HepG2 (cell line): ENCODE measurements around the gene REPS2. TPM values are rescaled to one million over a fixed set of nuclear protein-coding genes. Genes with fewer than 3 reads are reported as not detected.

Experiments used
- ATAC-seq: fragments of 200-7000 bp; cut with Tn5 transposase; 3 replicates; pipeline ENCODE4 v1.9.1; 2020; ENCODE audit warnings: mild to moderate bottlenecking, moderate library complexity
- Bru-seq: library from RNA; stranded (reverse); fragments of 400-500 nt; gene quantifications from one replicate; lab custom pipeline; 2021; lab: Mats Ljungman, UMichigan
- BruChase-seq, 2 experiments: library from RNA; stranded (reverse); fragments of 400-500 nt; gene quantifications; one replicate each; lab custom pipeline; 2021; lab: Mats Ljungman, UMichigan
- BruUV-seq: library from RNA; stranded (reverse); fragments of 400-500 nt; replicated peaks from 2 replicates; lab custom pipeline; 2021; lab: Mats Ljungman, UMichigan
- CTCF ChIA-PET: fragments of 300-600 bp; formaldehyde crosslinking; extraction: SDS; loops from one replicate; lab custom pipeline; 2021; ENCODE audit warnings: low total read pairs, inconsistent platforms, low intra/inter-chr PET ratio; lab: Yijun Ruan, JAX
- POLR2A ChIA-PET: fragments of 350-600 bp; sonication (Branson Sonifier 250); formaldehyde crosslinking; loops from one replicate; lab custom pipeline; 2020; ENCODE audit warnings: antibody characterized with exemption, inconsistent platforms; lab: Yijun Ruan, JAX
- DNase-seq: peaks from one replicate; pipeline ENCODE4 v3.0.0-alpha.2; 2015; ENCODE audit warnings: low spot score
- FAIRE-seq: peaks from 3 replicates; lab custom pipeline; 2011; peaks lifted over from hg19 to GRCh38; lab: Jason Lieb, UNC
- H2AFZ ChIP-seq: one replicate; pipeline ENCODE4 v1.6.1; 2011; ENCODE audit warnings: low read length, inconsistent platforms
- H3K27ac ChIP-seq: fragments of 300-600 bp; 3 replicates; pipeline ENCODE4 v1.8.0; 2011; ENCODE audit warnings: mixed run types, mild to moderate bottlenecking, mixed read lengths, low read length, inconsistent platforms; ENCODE audit not compliant: insufficient read depth; ENCODE audit errors: extremely low read length
- H3K27me3 ChIP-seq, 2 experiments: fragments of 200-600 bp in 1 of 2; 2 replicates in 1 of 2; 3 replicates in 1 of 2; pipeline versions ENCODE4 v1.6.0 to v1.8.0; 2011; ENCODE audit warnings: low read length in 2 of 2, mild to moderate bottlenecking in 2 of 2, moderate library complexity in 2 of 2, inconsistent platforms in 1 of 2; ENCODE audit not compliant: insufficient read depth in 2 of 2, control insufficient read depth in 1 of 2
- H3K36me3 ChIP-seq, 2 experiments: fragments of 200-600 bp in 1 of 2; replicated peaks in 1 of 2; 2 replicates in 1 of 2; 3 replicates in 1 of 2; pipeline versions ENCODE4 v1.5.1 to v1.8.0; 2011; ENCODE audit warnings: low read length in 2 of 2, inconsistent platforms in 1 of 2; ENCODE audit not compliant: insufficient read depth in 2 of 2, control insufficient read depth in 1 of 2
- H3K4me1 ChIP-seq: 2 replicates; pipeline ENCODE4 v1.5.1; 2012; ENCODE audit warnings: low read length, inconsistent platforms; ENCODE audit not compliant: insufficient read depth
- H3K4me2 ChIP-seq: 2 replicates; pipeline ENCODE4 v1.6.0; 2011; ENCODE audit warnings: low read depth, low read length, inconsistent platforms
- H3K4me3 ChIP-seq, 3 experiments: fragments of 200-600 bp in 1 of 3; sonication (generic), shearing (Covaris generic) in 1 of 3; replicated peaks in 1 of 3; 2 replicates each; pipeline ENCODE4 v1.5.1; 2011 to 2016; ENCODE audit warnings: low read length in 3 of 3, inconsistent platforms in 2 of 3, low read depth in 2 of 3, mild to moderate bottlenecking in 2 of 3, control low read depth in 1 of 3, mixed read lengths in 1 of 3; ENCODE audit not compliant: insufficient read depth in 1 of 3
- H3K79me2 ChIP-seq: one replicate; pipeline ENCODE4 v1.6.1; 2011; ENCODE audit warnings: low read length, inconsistent platforms; ENCODE audit not compliant: insufficient read depth
- H3K9ac ChIP-seq: 2 replicates; pipeline ENCODE4 v1.6.0; 2011; ENCODE audit warnings: mild to moderate bottlenecking, low read depth, low read length, inconsistent platforms; ENCODE audit not compliant: insufficient read depth
- H3K9me3 ChIP-seq: 2 replicates; pipeline ENCODE4 v1.5.1; 2012; ENCODE audit warnings: mild to moderate bottlenecking, low read length
- H4K20me1 ChIP-seq: 2 replicates; pipeline ENCODE4 v1.6.0; 2011; ENCODE audit warnings: inconsistent platforms, mild to moderate bottlenecking, low read length, moderate library complexity; ENCODE audit not compliant: insufficient read depth
- ATAD3A ChIP-seq: sonication (generic); formaldehyde crosslinking; IDR thresholded peaks from 2 replicates; pipeline ENCODE4 v1.4.0; 2020; ENCODE audit warnings: missing genetic modification reagents
- HDAC1 ChIP-seq: sonication (generic); formaldehyde crosslinking; IDR thresholded peaks from 2 replicates; pipeline ENCODE4 v1.5.1; 2020; ENCODE audit warnings: mild to moderate bottlenecking, missing genetic modification reagents
- JDP2 ChIP-seq: sonication (generic); formaldehyde crosslinking; IDR thresholded peaks from 2 replicates; pipeline ENCODE4 v1.8.1; 2022; ENCODE audit warnings: missing genetic modification reagents, borderline replicate concordance
- MXI1 ChIP-seq: IDR thresholded peaks from 3 replicates; pipeline ENCODE4 v1.6.1; 2012; ENCODE audit warnings: low read depth, low read length, inconsistent platforms, borderline replicate concordance
- RARG ChIP-seq: sonication (generic); formaldehyde crosslinking; IDR thresholded peaks from 2 replicates; pipeline ENCODE4 v1.4.0; 2020; ENCODE audit warnings: low read depth, mild to moderate bottlenecking, missing genetic modification reagents
- REPIN1 ChIP-seq: sonication (generic); formaldehyde crosslinking; IDR thresholded peaks from 2 replicates; pipeline ENCODE4 v1.8.0; 2022; ENCODE audit warnings: missing genetic modification reagents, low read depth, mild to moderate bottlenecking, borderline replicate concordance
- RFXANK ChIP-seq: IDR thresholded peaks from 2 replicates; pipeline ENCODE4 v1.6.1; 2016
- SAP130 ChIP-seq: IDR thresholded peaks from 2 replicates; pipeline ENCODE4 v1.6.1; 2016; ENCODE audit warnings: low read depth
- SMAD3 ChIP-seq: sonication (generic); formaldehyde crosslinking; IDR thresholded peaks from 2 replicates; pipeline ENCODE4 v1.4.0; 2020; ENCODE audit warnings: missing genetic modification reagents
- SP1 ChIP-seq, 2 experiments: fragments of 450-650 bp in 1 of 2; sonication (generic) in 1 of 2; formaldehyde crosslinking in 1 of 2; IDR thresholded peaks; 2 replicates each; pipeline versions ENCODE4 v1.4.0 to v1.6.1; 2016 to 2020; ENCODE audit warnings: missing genetic modification reagents in 1 of 2
- SP2 ChIP-seq: sonication (generic); formaldehyde crosslinking; IDR thresholded peaks from 2 replicates; pipeline ENCODE4 v1.5.1; 2020; ENCODE audit warnings: mild to moderate bottlenecking, missing genetic modification reagents
- SP4 ChIP-seq: sonication (generic); formaldehyde crosslinking; IDR thresholded peaks from 2 replicates; pipeline ENCODE4 v1.8.1; 2023; ENCODE audit warnings: mild to moderate bottlenecking, missing genetic modification reagents
- ZNF180 ChIP-seq: sonication (generic); formaldehyde crosslinking; IDR thresholded peaks from 2 replicates; pipeline ENCODE4 v1.4.0; 2020; ENCODE audit warnings: low read depth, missing genetic modification reagents, borderline replicate concordance
- ZNF253 ChIP-seq: sonication (generic); formaldehyde crosslinking; IDR thresholded peaks from 2 replicates; pipeline ENCODE4 v1.8.0; 2022; ENCODE audit warnings: mild to moderate bottlenecking, missing genetic modification reagents, borderline replicate concordance
- ZNF430 ChIP-seq: sonication (generic); formaldehyde crosslinking; IDR thresholded peaks from 2 replicates; pipeline ENCODE4 v1.9.0; 2021; ENCODE audit warnings: mild to moderate bottlenecking, missing genetic modification reagents
- ZNF75D ChIP-seq: sonication (generic); formaldehyde crosslinking; IDR thresholded peaks from 2 replicates; pipeline ENCODE4 v1.8.1; 2023; ENCODE audit warnings: missing genetic modification reagents, mild to moderate bottlenecking, borderline replicate concordance
- ZNF777 ChIP-seq: sonication (generic); formaldehyde crosslinking; IDR thresholded peaks from 2 replicates; pipeline ENCODE4 v1.4.0; 2020; ENCODE audit warnings: missing genetic modification reagents
- ZNF841 ChIP-seq: sonication (generic); formaldehyde crosslinking; IDR thresholded peaks from 2 replicates; pipeline ENCODE4 v1.8.1; 2023; ENCODE audit warnings: missing genetic modification reagents, borderline replicate concordance
- WGBS: methylation state at CpG from one replicate; pipeline ENCODE4 v1.1.6; 2017; ENCODE audit warnings: low lambda C conversion rate; 5-methylcytosine and 5-hydroxymethylcytosine counted together
- in situ Hi-C: cut with HindIII; loops from 2 replicates; pipeline ENCODE4 v1.10.0; 2017; ENCODE audit warnings: low pct_unique_long_range_greater_than_20kb; ENCODE audit not compliant: extremely low pct_ligation_motif_present
- intact Hi-C: fragments of 100-400 bp; cut with micrococcal nuclease; formaldehyde crosslinking; loops from one replicate; pipeline ENCODE4 v1.10.0; 2022; ENCODE audit not compliant: unreplicated experiment
- long read RNA-seq, 2 experiments: library from RNA in 1 of 2; library from polyadenylated mRNA in 1 of 2; stranded (forward) in 1 of 2; unstranded in 1 of 2; transcript quantifications; one replicate each; pipeline ENCODE4 v2.0.0, GENCODE V29; 2019 to 2022
- polyA minus RNA-seq, 3 experiments: library from RNA; depleted of rRNA, polyadenylated mRNA; stranded (reverse); fragments of >200 nt; gene quantifications; 2 replicates each; pipeline ENCODE4 v1.2.3, GENCODE V29; 2011; ENCODE audit warnings: low replicate concordance in 1 of 3
- polyA plus RNA-seq, 8 experiments: library from polyadenylated mRNA; depleted of rRNA in 3 of 8; stranded (reverse) in 7 of 8; unstranded in 1 of 8; fragments of >200 nt; fragmentation: Illumina TruSeq in 4 of 8; extraction: Trizol in 4 of 8; gene quantifications; 2 replicates each; pipeline versions ENCODE4 v1.2.1 to v1.2.3, GENCODE V29; 2011 to 2016; ENCODE audit warnings: low read depth in 4 of 8, missing spikeins in 1 of 8, mixed read lengths in 1 of 8; ENCODE audit not compliant: insufficient read depth in 1 of 8
- total RNA-seq, 5 experiments: library from RNA; depleted of rRNA; stranded (reverse); fragments of >200 nt; fragmentation: Illumina TruSeq; extraction: Trizol; gene quantifications; 2 replicates each; pipeline ENCODE4 v1.2.3, GENCODE V29; 2016; ENCODE audit warnings: low read depth in 1 of 5
- TF ChIP-seq, protein P1 (sequence below): IDR thresholded peaks from 2 replicates; pipeline ENCODE4 v1.6.1; 2012; ENCODE audit warnings: inconsistent platforms
- TF ChIP-seq, protein P2 (sequence below): IDR thresholded peaks from 2 replicates; pipeline ENCODE4 v1.6.1; 2016

The REPS2 gene
- total RNA-seq (2016; rRNA removed; fragmentation: Illumina TruSeq; extraction: Trizol) (0.58 and 0.84 TPM in 2 replicates), polyA plus RNA-seq (2011; rRNA removed) (0.05 and 0.09 TPM in 2 replicates), polyA minus RNA-seq (2011; rRNA and poly(A)+ RNA removed; ENCODE audit: low replicate concordance) (0.34 and 6.5 TPM in 2 replicates), Bru-seq, nascent RNA (percentile 25 among the genes with signal in this experiment), BruChase-seq, experiment 1, labeled RNA remaining after a 6-hour chase (percentile 20 among the genes with signal in this experiment), BruChase-seq, experiment 2, labeled RNA remaining after a 2-hour chase (percentile 22 among the genes with signal in this experiment)
- total RNA-seq (2016; cell fraction: cytosol; rRNA removed; fragmentation: Illumina TruSeq; extraction: Trizol; ENCODE audit: low read depth) = 0.79 and 1.2 TPM in 2 replicates
- total RNA-seq (2016; cell fraction: insoluble cytoplasmic fraction; rRNA removed; fragmentation: Illumina TruSeq; extraction: Trizol) = 0.43 and 0.73 TPM in 2 replicates
- total RNA-seq (2016; cell fraction: membrane; rRNA removed; fragmentation: Illumina TruSeq; extraction: Trizol) = 0.34 and 0.41 TPM in 2 replicates
- 0.44 and 0.47 TPM in 2 replicates for total RNA-seq (2016; cell fraction: nucleus; rRNA removed; fragmentation: Illumina TruSeq; extraction: Trizol)
- 0.04 and 0.13 TPM in 2 replicates for polyA plus RNA-seq (2011; cell fraction: cytosol; rRNA removed)
- 0.05 and 0.09 TPM in 2 replicates for polyA plus RNA-seq (2011; cell fraction: nucleus; rRNA removed)
- 0.23 and 1.3 TPM in 2 replicates for polyA plus RNA-seq (2012)
- polyA plus RNA-seq (2016; cell fraction: cytosol; fragmentation: Illumina TruSeq; extraction: Trizol; ENCODE audit: low read depth) = 0.20 and 0.40 TPM in 2 replicates
- 0.49 and 0.75 TPM in 2 replicates for polyA plus RNA-seq (2016; cell fraction: insoluble cytoplasmic fraction; fragmentation: Illumina TruSeq; extraction: Trizol; ENCODE audit: low read depth)
- polyA plus RNA-seq (2016; cell fraction: membrane; fragmentation: Illumina TruSeq; extraction: Trizol; ENCODE audit: low read depth) = 0.49 and 0.51 TPM in 2 replicates
- 0.45 and 0.57 TPM in 2 replicates for polyA plus RNA-seq (2016; cell fraction: nucleus; fragmentation: Illumina TruSeq; extraction: Trizol; ENCODE audit: insufficient read depth, low read depth)
- polyA minus RNA-seq (2011; cell fraction: cytosol; rRNA and poly(A)+ RNA removed) = 0.10 and 0.26 TPM in 2 replicates
- 0.64 and 0.75 TPM in 2 replicates for polyA minus RNA-seq (2011; cell fraction: nucleus; rRNA and poly(A)+ RNA removed)
- long read RNA-seq, experiment 1 = 0 reads
- long read RNA-seq, experiment 2 = 0 reads

DNA sequence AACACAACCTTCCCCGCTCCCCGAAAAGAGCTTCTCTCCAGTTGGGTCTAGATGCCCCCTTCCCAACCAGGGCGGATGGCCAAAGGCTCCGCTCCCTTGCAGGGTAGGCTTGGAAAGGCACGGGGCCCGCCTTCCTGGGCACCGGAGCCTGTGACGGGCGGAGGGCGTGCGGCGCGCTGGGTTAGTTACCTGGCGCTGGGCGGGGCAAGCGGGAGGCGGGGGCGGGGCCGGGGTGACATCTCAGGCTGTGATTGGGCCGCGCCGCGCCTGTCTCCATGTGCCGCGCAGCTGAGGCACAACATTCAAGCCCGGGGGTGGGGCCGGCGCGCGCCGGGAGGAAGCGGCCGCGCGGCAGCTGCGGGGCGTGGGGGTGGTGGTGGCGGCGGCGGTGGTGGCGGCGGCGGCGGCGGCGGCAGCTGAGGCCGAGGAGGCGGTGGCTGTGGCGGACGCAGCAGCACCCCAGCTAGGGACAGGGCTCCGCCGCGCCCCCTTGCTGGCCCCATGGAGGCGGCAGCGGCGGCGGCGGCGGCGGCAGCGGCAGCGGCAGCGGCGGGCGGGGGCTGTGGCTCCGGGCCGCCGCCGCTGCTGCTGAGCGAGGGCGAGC is at the start of gene REPS2:
Gene REPS2, plus strand, starts transcription at position 298 of the 604 bp plus-strand sequence. Its CDS starts 204 bp downstream, at position 502.
- FAIRE-seq (no peak), ATAC-seq (peak; percentile 98), DNase-seq (peak; percentile 41)
- H3K27me3 ChIP-seq = 0 out of 5 replicates have a peak, but pooled peaks cover 0 to 4% of the 10 kb centered on the region in 2 experiments
- H3K79me2 ChIP-seq = no peaks in the 10 kb centered on the region
- peak within 1 kb of the TSS; percentile 73 for H3K4me2 ChIP-seq
- no TSS peak for BruUV-seq
- no peak within 1 kb of the TSS for H2AFZ ChIP-seq
- no CpG with 5 or more reads among the region's 71 CpGs for whole genome bisulfite sequencing
- intact Hi-C loops = loop anchor here (1.0 kb wide), 1 partner anchor 100 kb away; no protein-coding TSS in a partner anchor
- ChIA-PET CTCF (no interaction called here), POLR2A (no interaction called here)
- H3K4me1 ChIP-seq = peaks cover 5% of the 10 kb centered on the region; the same call in 1 of the 2 replicates
- in situ Hi-C loops = no loop called here
- H3K27ac ChIP-seq = no peak within 1 kb of the TSS
- no peaks in the 10 kb centered on the region for H4K20me1 ChIP-seq
- no peaks in the 10 kb centered on the region for H3K9me3 ChIP-seq
- H3K4me3 ChIP-seq = peak within 1 kb of the TSS; percentile 47 to 66 (median 55)
- H3K9ac ChIP-seq = no peak within 1 kb of the TSS
- H3K36me3 ChIP-seq = no peaks in the 10 kb centered on the region
- TF ChIP-seq HDAC1 (CRISPR knock-in tag) (no peak), SP1 (IDR thresholded peaks at IDR 0.05) (no peak), SP1 (CRISPR knock-in tag; IDR thresholded peaks at IDR 0.05) (peak; percentile 25; the same call in 1 of the 2 replicates), RFXANK (no peak), ZNF777 (CRISPR knock-in tag) (no peak), SP4 (CRISPR knock-in tag) (peak; percentile 26; the same call in 1 of the 2 replicates), RARG (CRISPR knock-in tag) (no peak), ZNF841 (CRISPR knock-in tag) (no peak), MXI1 (peak; percentile 23; the same call in 1 of the 3 replicates), SAP130 (peak; percentile 33; the same call in 1 of the 2 replicates), ZNF180 (CRISPR knock-in tag) (no peak), REPIN1 (CRISPR knock-in tag) (no peak), ZNF253 (CRISPR knock-in tag) (no peak), ZNF75D (CRISPR knock-in tag) (no peak), JDP2 (CRISPR knock-in tag) (no peak), SP2 (peak; percentile 50), SMAD3 (CRISPR knock-in tag) (no peak), ZNF430 (CRISPR knock-in tag) (no peak), ATAD3A (no peak)
- TF ChIP-seq, protein P1, sequence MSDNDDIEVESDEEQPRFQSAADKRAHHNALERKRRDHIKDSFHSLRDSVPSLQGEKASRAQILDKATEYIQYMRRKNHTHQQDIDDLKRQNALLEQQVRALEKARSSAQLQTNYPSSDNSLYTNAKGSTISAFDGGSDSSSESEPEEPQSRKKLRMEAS = peak; percentile 52; the same call in 1 of the 2 replicates
- TF ChIP-seq, protein P2, sequence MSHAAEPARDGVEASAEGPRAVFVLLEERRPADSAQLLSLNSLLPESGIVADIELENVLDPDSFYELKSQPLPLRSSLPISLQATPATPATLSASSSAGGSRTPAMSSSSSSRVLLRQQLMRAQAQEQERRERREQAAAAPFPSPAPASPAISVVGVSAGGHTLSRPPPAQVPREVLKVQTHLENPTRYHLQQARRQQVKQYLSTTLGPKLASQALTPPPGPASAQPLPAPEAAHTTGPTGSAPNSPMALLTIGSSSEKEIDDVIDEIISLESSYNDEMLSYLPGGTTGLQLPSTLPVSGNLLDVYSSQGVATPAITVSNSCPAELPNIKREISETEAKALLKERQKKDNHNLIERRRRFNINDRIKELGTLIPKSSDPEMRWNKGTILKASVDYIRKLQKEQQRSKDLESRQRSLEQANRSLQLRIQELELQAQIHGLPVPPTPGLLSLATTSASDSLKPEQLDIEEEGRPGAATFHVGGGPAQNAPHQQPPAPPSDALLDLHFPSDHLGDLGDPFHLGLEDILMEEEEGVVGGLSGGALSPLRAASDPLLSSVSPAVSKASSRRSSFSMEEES (CRISPR knock-in tag) = no peak
